ENCODE data around the gene LAPTM5.

DNA sequence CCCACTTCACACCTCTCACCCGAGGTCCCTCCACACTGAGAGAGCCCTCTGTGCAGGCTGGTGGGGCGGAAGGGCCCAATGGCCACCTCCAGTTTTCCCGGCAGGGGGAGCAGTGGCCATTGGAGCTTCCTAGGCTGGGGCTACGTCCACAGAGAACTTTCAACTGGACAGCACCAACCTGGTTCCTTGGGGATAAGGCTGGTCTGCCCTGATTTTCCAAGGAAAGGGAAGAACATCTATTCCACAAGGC is 20.3 kb upstream of the LAPTM5 start:
- TF ChIP-seq CTCF (IDR thresholded peaks at IDR 0.05) (no peak), POLR2AphosphoS5 (IDR thresholded peaks at IDR 0.05) (no peak), POLR2A (IDR thresholded peaks at IDR 0.05) (no peak)
